WI38 (cell line): ENCODE measurements around the gene TRIM66.

Experiments used
- H3K4me3 ChIP-seq: 2 replicates; pipeline ENCODE4 v1.5.1; 2011; ENCODE audit warnings: low read depth, mild to moderate bottlenecking, control low read depth, low read length
- CTCF ChIP-seq: IDR thresholded peaks from 2 replicates; pipeline ENCODE4 v1.5.1; 2012; ENCODE audit warnings: low read depth, mild to moderate bottlenecking, control low read depth, low read length

The TRIM66 gene

GRCh38 chr11:8640267-8640906 lies 42.1 kb downstream of the TRIM66 start:
- H3K4me3 ChIP-seq, result no peak overlapping the region
- TF ChIP-seq CTCF, result no peak

- no peak for TF ChIP-seq CTCF
- no peak overlapping the region for H3K4me3 ChIP-seq
Measured at GRCh38 chr11:8639655-8640054, 42.8 kb downstream of the TRIM66 start.

GRCh38 chr11:8638300-8638699 lies 44.2 kb downstream of the TRIM66 start:
- no peak for TF ChIP-seq CTCF
- no peak overlapping the region for H3K4me3 ChIP-seq

GRCh38 chr11:8636127-8636526 lies 46.3 kb downstream of the TRIM66 start:
- no peak for TF ChIP-seq CTCF
- no peak overlapping the region for H3K4me3 ChIP-seq

- no peak overlapping the region for H3K4me3 ChIP-seq
- no peak for TF ChIP-seq CTCF
Measured at GRCh38 chr11:8634498-8634897, 48.0 kb downstream of the TRIM66 start.

- no peak overlapping the region for H3K4me3 ChIP-seq
- no peak for TF ChIP-seq CTCF
Measured at GRCh38 chr11:8631395-8632118, 50.9 kb downstream of the TRIM66 start.

- H3K4me3 ChIP-seq, result no peak overlapping the region
- no peak for TF ChIP-seq CTCF
Measured at GRCh38 chr11:8624698-8625097, 57.8 kb downstream of the TRIM66 start.
